Parathyroid adenoma (tissue), 2 donors: ENCODE measurements around the gene P4HA1.

Experiments used
- H2AFZ ChIP-seq: fragments of 300-600 bp; sonication (generic); one replicate; pipeline ENCODE4 v1.7.0; 2017; ENCODE audit warnings: antibody characterized with exemption, mild to moderate bottlenecking
- H3K27ac ChIP-seq: fragments of 300-600 bp; sonication (generic); one replicate; pipeline ENCODE4 v1.7.0; 2017
- H3K27me3 ChIP-seq: fragments of 300-600 bp; sonication (generic); one replicate; pipeline ENCODE4 v1.7.0; 2017; ENCODE audit warnings: low read length; ENCODE audit not compliant: control insufficient read depth, insufficient read depth
- H3K36me3 ChIP-seq: fragments of 300-600 bp; sonication (generic); one replicate; pipeline ENCODE4 v1.7.0; 2017; ENCODE audit warnings: low read length; ENCODE audit not compliant: control insufficient read depth, insufficient read depth
- H3K4me1 ChIP-seq: fragments of 300-600 bp; sonication (generic); one replicate; pipeline ENCODE4 v1.7.0; 2017; ENCODE audit warnings: control low read depth
- H3K4me2 ChIP-seq: fragments of 300-600 bp; sonication (generic); one replicate; pipeline ENCODE4 v1.7.0; 2017; ENCODE audit warnings: low read length
- H3K4me3 ChIP-seq: fragments of 300-600 bp; sonication (generic); one replicate; pipeline ENCODE4 v1.7.0; 2017; ENCODE audit warnings: low read depth, low read length
- H3K79me2 ChIP-seq: fragments of 300-600 bp; sonication (generic); one replicate; pipeline ENCODE4 v1.7.0; 2017; ENCODE audit warnings: control low read depth
- H3K9ac ChIP-seq: fragments of 300-600 bp; sonication (generic); one replicate; pipeline ENCODE4 v1.7.0; 2017; ENCODE audit warnings: mild to moderate bottlenecking
- H3K9me3 ChIP-seq: fragments of 300-600 bp; sonication (generic); one replicate; pipeline ENCODE4 v1.7.0; 2017; ENCODE audit warnings: low read length; ENCODE audit not compliant: control insufficient read depth
- CTCF ChIP-seq: fragments of 300-600 bp; sonication (generic); IDR thresholded peaks from one replicate; pipeline ENCODE4 v1.7.0; 2017; ENCODE audit warnings: antibody characterized with exemption, mild to moderate bottlenecking
- donor health status: primary hyperparathyroidism.

Gene P4HA1

GRCh38 chr10:73079779-73080541 lies 16.7 kb downstream of the P4HA1 start:
- no peak overlapping the region for H3K4me3 ChIP-seq
- no peak overlapping the region for H2AFZ ChIP-seq
- H3K4me1 ChIP-seq: peaks cover 6% of the 10 kb centered on the region
- H3K36me3 ChIP-seq: no peaks in the 10 kb centered on the region
- no peak for TF ChIP-seq CTCF
- no peak overlapping the region for H3K9ac ChIP-seq
- peaks cover 7% of the 10 kb centered on the region for H3K79me2 ChIP-seq
- no peaks in the 10 kb centered on the region for H3K9me3 ChIP-seq
- no peak overlapping the region for H3K27ac ChIP-seq
- H3K4me2 ChIP-seq: no peak overlapping the region
- H3K27me3 ChIP-seq: no peaks in the 10 kb centered on the region

DNA sequence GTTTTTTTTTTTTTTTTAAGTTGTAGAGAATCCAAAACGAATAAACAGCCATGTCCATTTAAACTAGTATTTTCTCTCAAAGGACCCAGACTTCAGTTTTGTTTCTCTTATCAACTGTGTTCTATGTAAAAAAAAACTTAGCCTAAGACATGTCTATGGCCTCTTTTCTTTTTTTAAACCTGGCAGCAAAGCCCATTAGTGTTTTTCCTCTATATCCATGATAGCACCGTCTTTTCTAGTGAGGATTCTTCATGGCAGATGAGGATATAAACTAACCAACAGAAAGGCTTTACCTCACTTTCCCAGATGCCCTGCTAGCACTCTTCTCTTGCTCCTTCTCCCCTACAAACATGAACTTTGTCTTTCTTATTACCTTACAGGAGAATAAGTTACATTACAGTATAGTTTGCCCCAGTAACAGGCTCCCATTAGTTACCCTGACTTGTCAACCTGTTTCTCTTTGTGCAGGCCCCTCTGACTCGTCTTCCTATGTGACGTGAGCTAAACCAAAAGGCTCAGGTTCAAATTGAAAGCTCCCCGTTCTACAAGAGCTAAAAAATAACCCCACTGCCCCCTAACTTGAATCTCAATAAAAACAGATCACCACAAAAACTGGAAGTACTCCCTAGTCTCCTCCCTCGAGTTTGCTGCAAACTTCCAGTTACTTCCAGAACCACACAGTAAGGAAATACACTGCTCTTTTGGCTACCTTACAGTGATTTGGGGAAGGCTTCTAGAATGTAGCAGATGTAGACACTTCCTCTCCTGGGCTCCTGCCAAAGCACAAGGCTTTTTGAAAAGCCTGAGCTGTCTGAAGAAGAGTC lies 20.1 kb downstream of the P4HA1 start:
- peak overlapping the region; percentile 53 for H3K27ac ChIP-seq
- H3K27me3 ChIP-seq: no peaks in the 10 kb centered on the region
- H3K9me3 ChIP-seq: no peaks in the 10 kb centered on the region
- H2AFZ ChIP-seq: peak overlapping the region; percentile 5
- no peaks in the 10 kb centered on the region for H3K36me3 ChIP-seq
- peaks cover 7% of the 10 kb centered on the region for H3K79me2 ChIP-seq
- no peak overlapping the region for H3K9ac ChIP-seq
- H3K4me2 ChIP-seq: no peak overlapping the region
- no peak for TF ChIP-seq CTCF
- H3K4me1 ChIP-seq: peaks cover 6% of the 10 kb centered on the region
- H3K4me3 ChIP-seq: no peak overlapping the region

- H3K9ac ChIP-seq: no peak overlapping the region
These were observed 20.8 kb downstream of the P4HA1 start for GRCh38 chr10:73075829-73076228.

DNA sequence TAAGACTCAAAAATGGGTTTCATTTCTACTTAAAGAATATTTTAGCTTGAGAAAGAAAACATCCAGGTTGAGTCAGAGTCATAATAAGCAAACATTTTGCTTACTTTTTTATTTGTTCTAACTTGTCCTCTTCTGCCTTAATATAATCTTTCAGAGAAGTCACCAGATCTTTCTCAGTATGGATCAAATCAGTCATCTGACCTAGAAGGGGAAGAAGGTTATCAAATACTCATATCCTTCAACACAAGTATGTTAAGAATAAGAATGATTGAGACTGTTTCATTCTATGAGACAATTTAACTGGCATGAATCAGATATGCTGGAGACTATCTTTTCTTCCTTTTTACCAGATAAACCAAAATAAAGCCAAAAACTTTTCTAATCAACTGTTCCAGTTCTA lies 23.0 kb downstream of the P4HA1 start:
- H3K27me3 ChIP-seq: no peaks in the 10 kb centered on the region
- no peak overlapping the region for H3K9ac ChIP-seq
- no peaks in the 10 kb centered on the region for H3K9me3 ChIP-seq
- peaks cover 6% of the 10 kb centered on the region for H3K4me1 ChIP-seq
- no peak overlapping the region for H3K27ac ChIP-seq
- H3K4me2 ChIP-seq: no peak overlapping the region
- H3K4me3 ChIP-seq: no peak overlapping the region
- no peaks in the 10 kb centered on the region for H3K79me2 ChIP-seq
- no peaks in the 10 kb centered on the region for H3K36me3 ChIP-seq
- TF ChIP-seq CTCF: no peak
- H2AFZ ChIP-seq: no peak overlapping the region

More at GRCh38 chr10:73075829-73076228, 20.8 kb downstream of the P4HA1 start:
- no peaks in the 10 kb centered on the region for H3K27me3 ChIP-seq
- H3K4me3 ChIP-seq: no peak overlapping the region
- peaks cover 7% of the 10 kb centered on the region for H3K79me2 ChIP-seq
- no peak overlapping the region for H2AFZ ChIP-seq
- H3K9me3 ChIP-seq: no peaks in the 10 kb centered on the region
- H3K36me3 ChIP-seq: no peaks in the 10 kb centered on the region
- H3K4me1 ChIP-seq: peaks cover 6% of the 10 kb centered on the region
- no peak overlapping the region for H3K4me2 ChIP-seq
- no peak overlapping the region for H3K27ac ChIP-seq
- TF ChIP-seq CTCF: no peak
